ENCODE results near the gene COBL. TPM values are rescaled to one million over a fixed set of nuclear protein-coding genes. Genes with fewer than 3 reads are reported as not detected.

Gene COBL
- total RNA-seq, 1 donor from 2014 or later: 27.9 TPM

DNA sequence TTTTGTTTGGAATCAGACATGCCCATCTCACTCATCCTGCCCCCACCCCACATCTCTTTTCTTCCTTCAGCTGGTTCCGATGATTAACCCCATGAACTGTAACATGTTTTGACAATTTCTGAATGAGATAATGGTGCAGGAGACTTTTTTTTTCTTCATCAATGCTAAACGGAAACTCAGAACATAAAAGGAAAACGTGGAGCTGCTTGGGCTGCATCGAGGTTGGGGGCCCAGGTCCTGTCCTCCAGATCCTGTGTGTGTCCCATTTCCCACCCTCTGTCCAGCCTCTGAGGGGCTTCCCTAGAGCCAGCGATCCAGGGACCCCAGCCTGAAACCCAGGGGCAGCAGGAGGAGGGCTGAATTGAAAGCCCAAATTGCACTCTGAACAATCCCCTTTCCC is 270.1 kb downstream of the COBL start:
- Histone ChIP-seq H3K9me3 (no peaks in the 10 kb centered on the region), H3K4me1 (no peaks in the 10 kb centered on the region), H3K4me3 (no peak overlapping the region), H3K36me3 (no peaks in the 10 kb centered on the region), H3K27me3 (ENCODE audit: low read depth) (no peaks in the 10 kb centered on the region), H3K27ac (no peak overlapping the region)
- TF ChIP-seq CTCF (IDR thresholded peaks at IDR 0.05): no peak
- DNase-seq: no peak
- intact Hi-C loops (cut with DNase I): no loop called here
- ATAC-seq: no peak

- no peaks in the 10 kb centered on the region for H3K36me3 ChIP-seq
- no peaks in the 10 kb centered on the region for H3K4me1 ChIP-seq
- H3K27ac ChIP-seq: no peak overlapping the region
- intact Hi-C loops (cut with DNase I): no loop called here
- H3K27me3 ChIP-seq (ENCODE audit: low read depth): no peaks in the 10 kb centered on the region
- ATAC-seq (peak; percentile 19 to 50), DNase-seq (no peak)
- H3K9me3 ChIP-seq: no peaks in the 10 kb centered on the region
- H3K4me3 ChIP-seq: no peak overlapping the region
- no peak for TF ChIP-seq CTCF (IDR thresholded peaks at IDR 0.05)
These were observed 270.5 kb downstream of the COBL start for GRCh38 chr7:51046103-51046466.

GRCh38 chr7:51045319-51046102 is 271.1 kb downstream of the COBL start:
- intact Hi-C loops (cut with DNase I): no loop called here
- H3K4me1 ChIP-seq: no peaks in the 10 kb centered on the region
- H3K27me3 ChIP-seq (ENCODE audit: low read depth): no peaks in the 10 kb centered on the region
- no peak overlapping the region for H3K27ac ChIP-seq
- no peaks in the 10 kb centered on the region for H3K9me3 ChIP-seq
- ATAC-seq (peak; percentile 75 to 83), DNase-seq (no peak)
- H3K4me3 ChIP-seq: no peak overlapping the region
- no peaks in the 10 kb centered on the region for H3K36me3 ChIP-seq
- no peak for TF ChIP-seq CTCF (IDR thresholded peaks at IDR 0.05)

GRCh38 chr7:51043461-51043860 is 273.1 kb downstream of the COBL start:
- no peak for TF ChIP-seq CTCF (IDR thresholded peaks at IDR 0.05)
- Histone ChIP-seq H3K9me3 (no peaks in the 10 kb centered on the region), H3K4me1 (no peaks in the 10 kb centered on the region), H3K27me3 (ENCODE audit: low read depth) (no peaks in the 10 kb centered on the region), H3K27ac (no peak overlapping the region), H3K36me3 (no peaks in the 10 kb centered on the region), H3K4me3 (no peak overlapping the region)
- intact Hi-C loops (cut with DNase I): no loop called here
- no peak for DNase-seq
- no peak for ATAC-seq

DNA sequence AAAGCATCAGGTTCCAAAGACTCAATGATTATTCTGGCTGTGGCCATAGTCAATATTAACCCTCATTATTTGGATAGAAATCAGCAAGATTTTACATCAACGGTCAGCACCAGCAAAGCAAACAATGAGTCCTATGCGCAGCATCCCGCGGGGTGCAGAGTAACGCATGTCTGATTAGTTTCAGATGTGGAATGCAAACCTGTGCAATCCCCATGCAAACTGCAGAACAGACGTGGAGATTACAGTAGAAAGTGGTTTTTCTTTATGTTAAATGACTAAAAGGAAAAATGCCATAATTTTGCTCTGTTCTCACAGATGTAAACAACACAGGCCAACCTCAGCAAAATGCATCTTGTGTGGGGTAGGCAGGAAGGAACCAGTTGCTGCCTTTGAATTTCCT is 275.8 kb downstream of the COBL start:
- Histone ChIP-seq H3K27ac (no peak overlapping the region), H3K27me3 (ENCODE audit: low read depth) (no peaks in the 10 kb centered on the region), H3K9me3 (no peaks in the 10 kb centered on the region), H3K4me3 (no peak overlapping the region), H3K4me1 (no peaks in the 10 kb centered on the region), H3K36me3 (no peaks in the 10 kb centered on the region)
- no peak for ATAC-seq
- intact Hi-C loops (cut with DNase I): no loop called here
- TF ChIP-seq CTCF (IDR thresholded peaks at IDR 0.05): no peak
- no peak for DNase-seq
